ENCODE results near the gene CPNE4.
"Not testable (repeated sequence)": the region's sequence is repeated elsewhere in the genome, so short reads cannot be mapped to it uniquely, and the experiment has no call there.

CPNE4 gene

GRCh38 chr3:132034486-132035464 is at the start of gene CPNE4:
Gene CPNE4 (minus strand): TSS chr3:132035014.
- DNase-seq: peak; percentile 49

DNA sequence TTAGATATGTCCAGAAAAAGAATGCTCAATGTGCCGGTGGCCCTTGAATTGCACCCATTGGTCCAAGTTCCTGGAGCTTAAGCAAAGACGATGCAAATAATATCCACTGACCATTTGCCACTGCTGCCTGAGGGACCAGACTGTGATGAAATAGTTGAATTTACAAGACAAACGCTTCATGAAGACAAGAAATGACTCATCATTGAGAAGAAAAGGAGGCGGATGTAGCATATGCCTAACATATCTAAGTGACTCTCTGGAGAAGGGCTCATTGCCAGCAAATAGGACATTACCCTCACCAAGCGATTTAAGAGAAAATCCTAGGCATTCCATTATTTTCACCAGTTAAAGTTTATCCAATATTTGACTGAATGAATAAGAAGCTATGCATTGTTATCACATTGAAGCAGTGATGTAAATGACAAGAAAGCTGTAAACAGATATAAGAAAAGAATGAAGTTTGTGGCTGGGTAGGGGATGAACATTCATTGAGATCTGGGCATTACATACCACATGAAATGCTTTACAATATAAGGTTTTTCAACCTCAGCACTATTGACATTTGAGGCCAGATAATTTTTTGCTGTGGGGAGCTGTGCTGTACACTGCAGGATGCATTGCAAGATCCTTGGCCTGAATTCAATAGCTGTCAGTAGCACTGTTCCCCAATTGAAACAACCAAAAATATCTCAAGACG is 48.9 kb upstream of the CPNE4 start:
- DNase-seq: no peak

- no peak for DNase-seq
Observed at GRCh38 chr3:132083159-132083558, 48.3 kb upstream of the CPNE4 start.

DNA sequence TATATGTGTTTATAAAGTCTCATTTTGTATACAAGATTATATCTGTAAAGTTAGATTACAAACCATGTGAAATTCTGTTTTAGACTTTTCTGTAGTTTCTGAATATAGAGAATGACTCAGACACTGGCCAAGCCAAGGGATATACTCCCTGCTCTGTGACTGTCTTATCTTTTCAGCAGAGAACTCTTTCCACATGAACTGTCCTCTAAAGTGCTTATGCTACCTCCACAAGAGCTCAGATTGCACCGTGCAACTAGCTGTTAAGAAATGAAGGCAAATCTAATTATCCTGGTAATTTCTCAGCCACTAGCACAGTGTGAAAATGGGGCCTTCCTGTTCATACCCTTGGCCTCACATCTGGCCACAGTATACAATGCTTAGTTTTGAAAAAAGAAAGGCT is 44.3 kb upstream of the CPNE4 start:
- no peak for DNase-seq

DNA sequence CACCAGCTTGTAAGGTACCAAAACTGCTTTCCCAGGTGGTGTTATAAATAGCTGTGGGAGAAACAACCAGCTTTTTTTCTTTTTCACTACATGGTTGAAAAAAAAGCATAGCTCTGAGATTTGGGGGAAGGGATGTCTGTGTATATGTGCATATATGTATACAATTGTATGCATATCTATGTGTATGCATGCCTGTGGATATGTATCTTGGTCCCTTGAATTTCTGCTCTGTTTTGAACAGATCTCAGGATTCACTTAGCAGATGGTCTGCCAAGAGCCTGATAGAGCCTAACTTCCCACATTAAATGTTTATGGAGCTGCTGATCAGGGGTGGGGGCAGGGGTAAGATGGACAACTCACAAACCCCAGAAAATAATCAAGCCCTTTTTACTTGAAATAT is 39.0 kb upstream of the CPNE4 start:
- no peak for DNase-seq

DNA sequence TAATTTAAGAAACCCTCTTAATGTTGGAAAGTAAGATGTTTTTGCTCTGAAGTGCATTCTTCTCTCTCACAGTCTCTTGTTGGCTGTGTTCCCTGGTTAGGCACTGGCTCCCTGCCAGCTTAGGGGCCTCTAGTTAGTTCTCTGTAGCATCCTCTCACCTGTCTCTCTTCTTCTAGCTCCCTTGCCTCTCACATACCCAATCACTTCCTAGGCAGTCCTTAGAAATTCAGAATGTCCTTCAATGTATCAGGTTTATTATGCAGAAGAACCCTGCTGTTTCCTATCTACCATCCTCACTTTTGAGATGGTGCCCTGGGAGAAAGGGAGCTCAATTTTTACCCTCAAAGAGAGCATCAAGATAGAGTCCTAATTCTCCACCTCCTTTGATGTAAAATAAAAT is 36.2 kb upstream of the CPNE4 start:
- DNase-seq: no peak

DNA sequence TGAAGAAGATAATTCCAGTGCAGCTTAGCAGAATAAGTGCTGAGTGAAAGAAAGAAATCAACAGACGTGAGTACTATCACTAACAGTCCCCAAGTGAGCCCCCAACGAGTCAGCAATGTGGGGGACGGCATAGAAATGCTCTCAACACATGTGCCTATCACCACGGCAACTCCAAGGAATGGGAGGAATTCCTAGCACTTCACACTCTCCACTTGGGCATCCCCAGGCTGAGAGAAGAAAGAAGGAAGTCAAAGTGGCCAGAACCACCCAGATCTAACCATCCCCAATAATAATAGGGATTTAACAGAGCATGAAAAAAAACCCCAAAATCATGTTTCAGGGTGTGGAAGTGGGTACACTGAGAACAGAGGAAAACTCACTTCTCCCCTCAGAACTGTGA is 29.3 kb upstream of the CPNE4 start:
- no peak for DNase-seq

- no peak for DNase-seq
Observed at GRCh38 chr3:132062535-132062934, 27.7 kb upstream of the CPNE4 start.

GRCh38 chr3:132055872-132056271 is 21.1 kb upstream of the CPNE4 start:
- DNase-seq: no peak

DNA sequence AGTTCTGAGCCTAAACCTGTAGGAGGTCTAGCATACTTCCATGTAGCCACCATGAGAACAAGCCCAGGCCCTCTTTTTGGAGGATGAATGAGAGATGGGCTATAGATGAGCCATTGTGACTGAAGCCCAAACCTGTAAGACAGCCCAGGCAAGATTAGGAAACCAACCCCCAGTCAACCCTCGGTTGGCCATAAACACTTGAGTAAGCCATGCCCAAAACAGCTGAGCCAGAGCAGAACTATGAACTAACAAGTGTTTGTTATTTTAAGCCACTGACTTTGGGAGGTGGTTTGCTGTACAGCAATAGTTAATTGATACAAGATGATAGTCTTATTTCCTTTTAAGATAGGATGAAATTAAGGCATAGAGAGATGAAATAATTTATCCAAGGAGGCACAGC is 12.4 kb upstream of the CPNE4 start:
- DNase-seq: no peak

GRCh38 chr3:132044874-132045273 is 10.1 kb upstream of the CPNE4 start:
- not testable (repeated sequence) for DNase-seq

GRCh38 chr3:132042681-132043080 is 7.9 kb upstream of the CPNE4 start:
- DNase-seq: no peak

DNA sequence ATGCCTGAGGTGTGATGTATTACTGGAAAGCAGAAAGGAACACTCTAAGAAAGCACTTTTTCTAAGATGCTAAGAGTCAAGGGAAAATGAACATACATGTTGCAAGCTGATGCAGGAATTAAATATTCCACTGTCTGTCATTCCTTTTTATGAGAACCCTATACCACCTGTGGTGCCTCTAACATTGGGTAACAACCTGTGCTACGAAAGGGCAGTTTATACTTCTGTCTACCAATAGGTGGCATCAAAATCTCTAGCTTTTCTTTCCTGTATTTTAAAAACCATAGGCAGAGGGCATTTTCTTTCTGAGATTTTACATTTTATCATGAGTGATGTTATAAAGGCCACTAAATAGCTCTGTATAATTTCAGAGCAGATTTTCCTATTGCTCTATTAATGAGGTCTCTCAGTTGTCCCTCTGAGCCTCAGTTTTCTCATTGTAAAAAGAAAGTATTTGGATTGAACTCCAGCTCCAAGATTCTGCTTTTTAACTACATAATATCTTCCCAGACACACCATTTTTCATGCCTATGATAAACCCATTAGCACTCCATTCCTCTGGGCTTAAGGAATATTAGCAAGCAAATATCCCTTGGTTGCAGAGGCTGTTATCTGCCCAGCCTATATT is 3.5 kb upstream of the CPNE4 start:
- peak; percentile 20 for DNase-seq

- DNase-seq: no peak
Observed at GRCh38 chr3:132037581-132037980, 2.8 kb upstream of the CPNE4 start.

GRCh38 chr3:132037056-132037455 is 2.2 kb upstream of the CPNE4 start:
- DNase-seq: no peak

DNA sequence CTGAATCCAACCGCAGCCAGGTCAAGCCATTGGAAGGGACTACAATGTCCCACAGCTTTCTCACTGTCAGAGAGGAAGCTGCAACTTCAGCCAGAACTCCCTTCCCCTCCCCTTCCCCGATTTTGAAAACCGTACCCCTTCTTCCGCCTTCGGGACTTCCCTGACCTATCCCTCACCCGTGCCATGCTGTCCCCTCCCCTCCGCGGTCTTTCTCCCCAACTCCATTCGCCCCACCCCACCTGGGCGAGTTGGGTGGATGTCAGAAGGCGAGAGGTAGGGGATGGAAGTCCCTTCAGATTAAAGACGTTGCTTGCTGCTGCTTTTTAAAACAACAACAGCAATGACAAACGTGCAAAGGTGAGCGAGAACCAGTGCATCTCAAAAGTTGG is 723 bp downstream of the CPNE4 start:
- no peak for DNase-seq

DNA sequence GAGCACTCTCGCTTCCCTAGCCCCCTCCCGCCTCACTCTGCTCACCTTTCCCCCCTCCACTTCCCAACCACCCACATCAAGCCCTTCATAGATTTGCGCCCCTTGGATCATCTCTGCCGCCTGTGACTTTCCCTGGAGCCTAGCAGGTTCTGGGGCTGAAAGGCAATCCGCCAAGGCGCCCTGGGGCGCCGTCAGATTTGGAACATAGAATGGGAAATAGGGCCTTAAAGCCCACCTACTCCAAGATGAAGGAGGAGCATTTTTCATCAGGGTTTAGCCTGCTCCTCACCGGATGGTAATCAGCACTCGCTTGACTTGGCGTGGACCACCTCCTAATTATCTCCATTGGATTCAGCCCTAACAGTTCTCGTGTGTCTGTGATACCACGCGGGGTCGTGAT is 1.3 kb downstream of the CPNE4 start:
- DNase-seq: no peak

- DNase-seq: no peak
Observed at GRCh38 chr3:132032959-132033358, 1.9 kb downstream of the CPNE4 start.

DNA sequence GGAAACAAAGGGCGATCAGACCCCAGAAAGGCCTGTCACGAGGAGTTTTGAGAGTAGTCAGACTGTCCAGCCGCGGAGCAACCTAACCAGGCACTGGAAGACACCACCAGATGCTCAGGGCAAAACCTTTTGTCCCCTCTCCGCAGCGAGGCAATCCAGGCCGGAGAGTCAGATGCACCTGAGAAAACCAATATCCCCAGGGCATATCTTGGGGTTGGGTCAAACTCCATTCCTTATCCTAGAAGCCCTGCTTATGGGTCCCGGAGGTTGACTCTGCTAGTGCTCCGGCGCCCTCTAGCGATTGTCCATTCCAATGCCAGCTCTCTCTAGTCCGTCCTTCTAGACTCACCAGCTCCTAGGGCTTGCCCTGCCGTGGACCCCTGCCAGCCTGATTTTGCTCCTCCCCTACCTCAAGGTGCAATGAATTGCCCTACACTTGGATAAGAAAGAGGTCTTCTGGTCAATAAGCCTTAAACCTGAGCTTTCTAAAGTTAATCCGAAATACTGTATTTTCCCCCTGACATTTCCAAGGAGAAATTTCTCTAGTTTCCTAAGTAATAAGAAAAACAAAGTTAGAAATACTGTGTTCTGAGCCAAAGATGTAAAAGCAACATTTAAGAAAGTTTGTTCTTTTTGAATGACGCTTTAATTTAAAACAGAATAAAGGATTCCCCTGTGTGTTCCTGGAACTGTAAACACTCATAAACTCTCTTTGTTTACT is 5.5 kb downstream of the CPNE4 start:
- peak; percentile 62 for DNase-seq

GRCh38 chr3:132022914-132023313 is 11.9 kb downstream of the CPNE4 start:
- no peak for DNase-seq

- no peak for DNase-seq
Observed at GRCh38 chr3:132020058-132020457, 14.8 kb downstream of the CPNE4 start.

DNA sequence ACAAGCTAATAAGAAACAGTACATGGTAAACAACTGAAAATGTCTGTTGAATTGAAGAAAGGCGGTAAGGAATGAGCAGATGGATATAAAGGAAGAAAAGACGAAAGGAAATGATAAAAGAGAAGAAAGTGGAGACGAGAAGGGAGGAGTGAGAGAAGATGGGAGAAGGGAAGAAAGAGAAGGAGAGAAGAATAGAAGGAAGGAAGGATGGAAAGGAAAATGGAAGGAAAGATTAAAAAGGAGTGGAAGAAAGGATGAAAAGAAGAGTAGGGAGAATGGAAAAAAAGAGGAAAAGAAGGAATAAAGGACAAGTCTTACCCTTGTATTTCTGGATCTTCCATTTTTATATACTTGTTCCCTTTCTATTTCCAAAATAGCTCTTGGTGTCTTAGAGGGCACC is 17.7 kb downstream of the CPNE4 start:
- DNase-seq: no peak
